ENCODE measurements around the gene PKP1. TPM values are rescaled to one million over a fixed set of nuclear protein-coding genes. Genes with fewer than 3 reads are reported as not detected.

Gene PKP1
- total RNA-seq: 0.76 and 1.6 TPM in 2 replicates

GRCh38 chr1:201282931-201283829 is at the start of gene PKP1:
PKP1 (plus strand) TSS chr1:201283506; CDS start chr1:201283703, 197 bp downstream.

GRCh38 chr1:201377611-201378092 is 94.3 kb downstream of the PKP1 start, which contains the start of gene TNNT2:
TNNT2 (minus strand) TSS chr1:201377680; CDS start chr1:201373254, 4,426 bp downstream.

Other genes with a start within 250 kb of the PKP1 start
- gene CACNA1S, start 171.1 kb upstream of the PKP1 start, total RNA-seq: not detected in 2 replicates
- gene ASCL5, start 156.3 kb upstream of the PKP1 start, total RNA-seq: 0.49 TPM in 1 of 2 replicates, not detected in the other
- 110 and 116 TPM in 2 replicates for gene TMEM9, start 129.0 kb upstream of the PKP1 start, total RNA-seq
- under 0.01 TPM in 1 of 2 replicates, not detected in the other for gene IGFN1, start 92.7 kb upstream of the PKP1 start, total RNA-seq
- gene TNNT2, start 94.2 kb downstream of the PKP1 start, total RNA-seq: 0.65 and 2.3 TPM in 2 replicates
- gene LAD1, start 115.8 kb downstream of the PKP1 start, total RNA-seq: 27.5 and 52.9 TPM in 2 replicates
- gene TNNI1, start 138.2 kb downstream of the PKP1 start, total RNA-seq: 2.0 TPM in 1 of 2 replicates, not detected in the other
- 58.3 and 92.2 TPM in 2 replicates for gene PHLDA3, start 185.7 kb downstream of the PKP1 start, total RNA-seq
- gene CSRP1, start 223.6 kb downstream of the PKP1 start, total RNA-seq: 481 and 800 TPM in 2 replicates

All from mesangial cell (primary cell).